Panc1 (cell line): ENCODE data around the gene CT45A3. TPM values are rescaled to one million over a fixed set of nuclear protein-coding genes. Genes with fewer than 3 reads are reported as not detected.
"Not testable (repeated sequence)": the region's sequence is repeated elsewhere in the genome, so short reads cannot be mapped to it uniquely, and the experiment has no call there.

Experiments used
- ATAC-seq: fragments of 200-7000 bp; cut with Tn5 transposase; 2 replicates; pipeline ENCODE4 v1.9.1; 2020; ENCODE audit warnings: mild to moderate bottlenecking, moderate library complexity
- BruUV-seq: library from RNA; stranded (reverse); fragments of 400-500 nt; replicated peaks from 2 replicates; lab custom pipeline; 2021; lab: Mats Ljungman, UMichigan
- CTCF ChIA-PET: fragments of 300-600 bp; sonication (Branson Sonifier 250); formaldehyde crosslinking; loops from one replicate; lab custom pipeline; 2022; ENCODE audit warnings: antibody characterized with exemption; lab: Charles Lee
- POLR2A ChIA-PET: fragments of 300-600 bp; sonication (Branson Sonifier 250); formaldehyde crosslinking; loops from one replicate; lab custom pipeline; 2022; ENCODE audit warnings: antibody characterized with exemption; lab: Charles Lee
- DNase-seq: peaks from one replicate; pipeline ENCODE4 v3.0.0-alpha.2; 2010; ENCODE audit warnings: low read depth, low spot score
- H3K27ac ChIP-seq: 2 replicates; pipeline ENCODE4 v1.5.1; 2011; ENCODE audit warnings: mild to moderate bottlenecking, low read length, inconsistent platforms
- H3K27me3 ChIP-seq: fragments of 200-500 bp; sonication (Bioruptor generic); 2 replicates; pipeline ENCODE4 v1.6.0; 2014; ENCODE audit warnings: low read length, inconsistent platforms; ENCODE audit not compliant: control insufficient read depth, insufficient read depth
- H3K36me3 ChIP-seq: fragments of 200-500 bp; sonication (Bioruptor generic); 2 replicates; pipeline ENCODE4 v1.5.1; 2014; ENCODE audit warnings: inconsistent platforms, mild to moderate bottlenecking, low read length, moderate library complexity; ENCODE audit not compliant: control insufficient read depth, insufficient read depth
- H3K4me1 ChIP-seq: 2 replicates; pipeline ENCODE4 v1.5.1; 2011; ENCODE audit warnings: inconsistent platforms, mild to moderate bottlenecking, low read length, moderate library complexity; ENCODE audit not compliant: control insufficient read depth, insufficient read depth
- H3K4me3 ChIP-seq, 2 experiments: 2 replicates each; pipeline ENCODE4 v1.5.1; 2011 to 2012; ENCODE audit warnings: low read depth in 2 of 2, low read length in 2 of 2, mild to moderate bottlenecking in 2 of 2, inconsistent platforms in 1 of 2, moderate library complexity in 1 of 2
- H3K9me3 ChIP-seq: fragments of 200-500 bp; sonication (Bioruptor generic); 2 replicates; pipeline ENCODE4 v1.5.1; 2014; ENCODE audit warnings: low read depth, mild to moderate bottlenecking, inconsistent platforms, low read length, moderate library complexity; ENCODE audit not compliant: control insufficient read depth, insufficient read depth
- CTCF ChIP-seq: fragments of 450-650 bp; IDR thresholded peaks from 2 replicates; pipeline ENCODE4 v1.5.1; 2017; ENCODE audit warnings: mild to moderate bottlenecking
- POLR2AphosphoS5 ChIP-seq: IDR thresholded peaks from 2 replicates; pipeline ENCODE4 v1.6.1; 2012; ENCODE audit warnings: mild to moderate bottlenecking, low read depth, low read length, moderate library complexity
- REST ChIP-seq, 2 experiments: IDR thresholded peaks; 2 replicates each; pipeline ENCODE4 v1.6.1; 2011 to 2012; ENCODE audit warnings: low read depth in 2 of 2, control low read depth in 1 of 2, low read length in 1 of 2, mild to moderate bottlenecking in 1 of 2, moderate library complexity in 1 of 2; ENCODE audit not compliant: insufficient read depth in 1 of 2
- SIN3A ChIP-seq: IDR thresholded peaks from 2 replicates; pipeline ENCODE4 v1.6.1; 2012; ENCODE audit warnings: low read depth, mild to moderate bottlenecking, low read length, moderate library complexity, borderline replicate concordance; ENCODE audit not compliant: insufficient read depth
- TCF7L2 ChIP-seq: IDR thresholded peaks from 2 replicates; pipeline ENCODE4 v1.6.1; 2011; ENCODE audit warnings: mild to moderate bottlenecking, low read depth, low read length, inconsistent platforms
- in situ Hi-C: cut with HindIII; loops from 2 replicates; pipeline ENCODE4 v1.10.0; 2016; ENCODE audit warnings: low sequenced_read_pairs, low pct_unique_long_range_greater_than_20kb
- intact Hi-C: fragments of 100-400 bp; cut with micrococcal nuclease; formaldehyde crosslinking; loops from one replicate; pipeline ENCODE4 v1.10.0; 2022; ENCODE audit not compliant: unreplicated experiment
- total RNA-seq: library from RNA; stranded (reverse); gene quantifications from one replicate; pipeline ENCODE4 v1.2.1, GENCODE V29; 2021; ENCODE audit not compliant: unreplicated experiment

CT45A3 gene
- total RNA-seq, 1 experiment from 2014 or later, result not detected

- DNase-seq (no peak), ATAC-seq (peak; percentile 91)
- ChIA-PET CTCF (no interaction called here), POLR2A (no interaction called here)
- BruUV-seq, result no TSS peak
- intact Hi-C loops (no loop called here), in situ Hi-C loops (no loop called here)
- TF ChIP-seq TCF7L2 (no peak), REST (IDR thresholded peaks at IDR 0.05; ENCODE audit: insufficient read depth in 1 of 2, low read depth in 2 of 2, low read length in 1 of 2) (no peak), POLR2AphosphoS5 (no peak), CTCF (peak; percentile 79), SIN3A (no peak)
- H3K27me3 ChIP-seq, result peaks cover 5% of the 10 kb centered on the region; the same call in 1 of the 2 replicates
- H3K27ac ChIP-seq, result no peak overlapping the region
- no peaks in the 10 kb centered on the region for H3K36me3 ChIP-seq
- no peaks in the 10 kb centered on the region for H3K9me3 ChIP-seq
- no peaks in the 10 kb centered on the region for H3K4me1 ChIP-seq
- H3K4me3 ChIP-seq, result no peak overlapping the region
These were observed 27.3 kb downstream of the CT45A3 start for GRCh38 chrX:135740681-135741149.

- TF ChIP-seq POLR2AphosphoS5 (no peak), CTCF (peak; percentile 33; the same call in 1 of the 2 replicates)
- CTCF ChIA-PET, result interaction anchor here (0.6 to 0.7 kb wide), 2 partner anchors 195 to 464 kb away, joined by 3 to 4 read pairs; no protein-coding TSS in a partner anchor
- intact Hi-C loops (no loop called here), in situ Hi-C loops (no loop called here)
- H3K27ac ChIP-seq, result no peak overlapping the region
- DNase-seq (no peak), ATAC-seq (peak; percentile 51; the same call in 1 of the 2 replicates)
- peaks cover 2% of the 10 kb centered on the region; the same call in 1 of the 2 replicates for H3K27me3 ChIP-seq
- POLR2A ChIA-PET, result no interaction called here
- BruUV-seq, result no TSS peak
- H3K4me1 ChIP-seq, result no peaks in the 10 kb centered on the region
- H3K36me3 ChIP-seq, result no peaks in the 10 kb centered on the region
- H3K9me3 ChIP-seq, result no peaks in the 10 kb centered on the region
- no peak overlapping the region for H3K4me3 ChIP-seq
These were observed 30.5 kb downstream of the CT45A3 start for GRCh38 chrX:135737366-135738071.

GRCh38 chrX:135734666-135735065, 33.3 kb downstream of the CT45A3 start:
- H3K4me1 ChIP-seq, CTCF ChIA-PET, H3K27ac ChIP-seq, H3K36me3 ChIP-seq, H3K4me3 ChIP-seq, H3K9me3 ChIP-seq, BruUV-seq, POLR2A ChIA-PET, H3K27me3 ChIP-seq, in situ Hi-C loops, DNase-seq, intact Hi-C loops, ATAC-seq: not testable (repeated sequence)
